Measurements from ENCODE around the gene ARHGAP9.

ARHGAP9 gene

DNA sequence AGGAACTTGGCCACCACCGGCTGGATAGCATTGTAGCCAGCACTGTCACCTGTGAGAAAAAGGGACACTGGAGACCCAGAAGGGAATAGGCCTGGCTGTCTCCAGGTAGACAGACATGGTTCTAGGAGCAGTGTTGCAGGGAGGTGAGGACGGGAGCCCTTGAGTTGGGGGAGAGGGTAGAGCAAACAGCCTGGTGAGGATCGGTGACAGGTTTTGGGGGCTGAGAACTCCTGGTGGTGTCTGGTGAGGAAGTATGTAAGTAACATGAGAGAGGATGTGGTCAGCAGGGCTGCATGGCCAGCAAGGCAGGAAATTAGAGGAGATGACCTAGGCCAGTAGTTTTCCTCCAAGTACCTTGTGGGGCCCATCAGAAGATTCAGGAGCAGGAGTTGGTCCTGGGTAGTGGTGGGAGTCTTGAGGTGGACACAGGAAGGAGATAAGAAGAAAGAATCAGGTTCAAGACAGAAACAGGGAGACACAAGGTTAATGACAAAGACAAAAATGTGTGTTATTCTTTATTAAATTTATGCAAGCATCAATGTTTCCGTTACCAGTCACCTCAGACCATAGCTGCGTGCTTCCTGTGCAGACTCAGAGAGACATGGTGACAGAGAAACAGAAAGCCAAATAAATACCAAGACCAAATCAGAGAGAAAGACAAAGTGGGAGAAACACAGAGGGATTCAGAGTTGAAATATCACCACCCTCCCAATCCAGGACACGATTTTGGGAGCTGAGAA lies at the start of gene ARHGAP9:
TSS of gene ARHGAP9 (minus strand) at position 491 of the 740 bp plus-strand sequence. CDS start at position 31, 460 bp downstream.
- H3K4me3 Mint-ChIP-seq = peak within 1 kb of the TSS; percentile 96
- H3K4me1 Mint-ChIP-seq = peaks cover 65% of the 10 kb centered on the region
- DNase-seq (ENCODE audit: low spot score in 2 of 2) (peak in 1 of 2 donors; percentile 70), ATAC-seq (replicated peaks; ENCODE audit: extremely low read depth, poor library complexity, severe bottlenecking) (peak; percentile 77)
- H3K9me3 Mint-ChIP-seq = no peaks in the 10 kb centered on the region
- H3K27me3 Mint-ChIP-seq = no peaks in the 10 kb centered on the region
- peaks cover 46% of the 10 kb centered on the region for H3K36me3 Mint-ChIP-seq (ENCODE audit: insufficient read depth)
- peak within 1 kb of the TSS; percentile 97 for H3K27ac Mint-ChIP-seq (ENCODE audit: low read depth)

DNA sequence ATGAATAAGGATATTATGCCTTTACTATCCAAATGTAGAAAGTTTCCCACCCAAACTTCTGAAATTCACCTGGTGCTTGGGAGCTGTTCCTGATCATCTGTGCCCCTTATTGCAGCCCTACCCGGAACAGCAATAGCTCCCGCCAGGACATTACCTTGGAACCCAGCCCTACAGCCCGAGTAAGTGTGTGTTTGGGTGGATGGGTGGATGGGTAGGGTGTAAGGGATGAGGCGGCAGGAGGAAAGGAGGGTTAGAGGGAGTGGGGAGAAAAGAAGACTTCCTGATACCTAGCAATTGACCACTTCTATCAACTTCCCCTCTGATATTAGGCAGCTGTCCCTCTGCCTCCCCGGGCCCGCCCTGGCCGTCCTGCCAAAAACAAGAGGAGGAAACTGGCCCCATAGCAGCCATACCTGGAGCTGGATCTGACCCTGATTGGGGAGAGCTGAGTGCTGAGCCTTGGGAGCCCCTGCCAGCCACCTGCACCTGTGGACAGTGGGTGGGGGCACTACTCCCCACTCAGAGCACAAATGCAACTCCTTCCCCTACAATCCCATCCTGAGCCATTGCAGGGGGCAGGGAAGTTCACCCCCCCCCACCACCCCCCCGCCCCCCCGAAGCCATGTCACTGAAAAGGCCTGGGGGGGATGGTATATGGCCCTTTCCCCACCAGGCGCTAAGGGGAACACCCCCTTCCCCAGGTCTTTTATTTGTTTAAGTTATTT lies 49.3 kb upstream of the ARHGAP9 start:
- Mint-ChIP-seq H3K4me3 (no peak overlapping the region), H3K27me3 (no peaks in the 10 kb centered on the region), H3K36me3 (ENCODE audit: insufficient read depth) (peaks cover 49% of the 10 kb centered on the region), H3K4me1 (peaks cover 16% of the 10 kb centered on the region), H3K9me3 (no peaks in the 10 kb centered on the region), H3K27ac (ENCODE audit: low read depth) (peak overlapping the region; percentile 46)
- ATAC-seq (replicated peaks; ENCODE audit: extremely low read depth, poor library complexity, severe bottlenecking) = no peak
- no peak for DNase-seq (ENCODE audit: low spot score in 2 of 2)

DNA sequence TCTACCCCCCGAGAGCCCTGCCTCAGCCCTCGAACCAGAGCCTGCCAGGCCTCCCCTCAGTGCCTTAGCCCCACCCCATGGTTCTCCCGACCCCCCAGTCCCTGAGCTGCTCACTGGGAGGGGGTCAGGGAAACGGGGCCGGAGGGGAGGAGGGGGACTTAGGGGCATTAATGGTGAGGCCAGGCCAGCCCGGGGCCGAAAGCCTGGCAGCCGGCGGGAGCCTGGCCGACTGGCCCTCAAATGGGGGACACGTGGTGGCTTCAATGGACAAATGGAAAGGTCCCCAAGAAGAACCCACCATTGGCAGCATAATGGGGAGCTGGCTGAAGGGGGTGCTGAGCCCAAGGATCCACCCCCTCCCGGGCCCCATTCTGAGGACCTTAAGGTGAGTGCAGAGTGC lies 48.5 kb upstream of the ARHGAP9 start:
- Mint-ChIP-seq H3K9me3 (no peaks in the 10 kb centered on the region), H3K4me1 (peaks cover 24% of the 10 kb centered on the region), H3K4me3 (no peak overlapping the region), H3K27me3 (no peaks in the 10 kb centered on the region), H3K36me3 (ENCODE audit: insufficient read depth) (peaks cover 55% of the 10 kb centered on the region), H3K27ac (ENCODE audit: low read depth) (no peak overlapping the region)
- no peak for DNase-seq (ENCODE audit: low spot score in 2 of 2)
- no peak for ATAC-seq (replicated peaks; ENCODE audit: extremely low read depth, poor library complexity, severe bottlenecking)

GRCh38 chr12:57527184-57527583 lies 47.5 kb upstream of the ARHGAP9 start:
- ATAC-seq (replicated peaks; ENCODE audit: extremely low read depth, poor library complexity, severe bottlenecking) (no peak), DNase-seq (ENCODE audit: low spot score in 2 of 2) (no peak)
- H3K4me1 Mint-ChIP-seq = peaks cover 28% of the 10 kb centered on the region
- H3K4me3 Mint-ChIP-seq = no peak overlapping the region
- peaks cover 51% of the 10 kb centered on the region for H3K36me3 Mint-ChIP-seq (ENCODE audit: insufficient read depth)
- no peaks in the 10 kb centered on the region for H3K9me3 Mint-ChIP-seq
- no peak overlapping the region for H3K27ac Mint-ChIP-seq (ENCODE audit: low read depth)
- no peaks in the 10 kb centered on the region for H3K27me3 Mint-ChIP-seq

GRCh38 chr12:57526477-57527126 lies 46.9 kb upstream of the ARHGAP9 start:
- Mint-ChIP-seq H3K9me3 (no peaks in the 10 kb centered on the region), H3K36me3 (ENCODE audit: insufficient read depth) (peaks cover 51% of the 10 kb centered on the region), H3K27ac (ENCODE audit: low read depth) (peak overlapping the region; percentile 32), H3K27me3 (no peaks in the 10 kb centered on the region), H3K4me3 (no peak overlapping the region), H3K4me1 (peaks cover 34% of the 10 kb centered on the region)
- ATAC-seq (replicated peaks; ENCODE audit: extremely low read depth, poor library complexity, severe bottlenecking) = no peak
- DNase-seq (ENCODE audit: low spot score in 2 of 2) = no peak

- DNase-seq (ENCODE audit: low spot score in 2 of 2) = no peak
- no peak for ATAC-seq (replicated peaks; ENCODE audit: extremely low read depth, poor library complexity, severe bottlenecking)
- Mint-ChIP-seq H3K9me3 (no peaks in the 10 kb centered on the region), H3K4me1 (peaks cover 37% of the 10 kb centered on the region), H3K4me3 (no peak overlapping the region), H3K27me3 (no peaks in the 10 kb centered on the region), H3K27ac (ENCODE audit: low read depth) (no peak overlapping the region), H3K36me3 (ENCODE audit: insufficient read depth) (peaks cover 48% of the 10 kb centered on the region)
Measured at GRCh38 chr12:57525615-57526383, 46.1 kb upstream of the ARHGAP9 start.

- H3K36me3 Mint-ChIP-seq (ENCODE audit: insufficient read depth) = peaks cover 52% of the 10 kb centered on the region
- ATAC-seq (replicated peaks; ENCODE audit: extremely low read depth, poor library complexity, severe bottlenecking) (no peak), DNase-seq (ENCODE audit: low spot score in 2 of 2) (no peak)
- peaks cover 37% of the 10 kb centered on the region for H3K4me1 Mint-ChIP-seq
- no peaks in the 10 kb centered on the region for H3K27me3 Mint-ChIP-seq
- H3K4me3 Mint-ChIP-seq = peak overlapping the region; percentile 98
- peak overlapping the region; percentile 99 for H3K27ac Mint-ChIP-seq (ENCODE audit: low read depth)
- no peaks in the 10 kb centered on the region for H3K9me3 Mint-ChIP-seq
Measured at GRCh38 chr12:57524814-57525614, 45.3 kb upstream of the ARHGAP9 start.

GRCh38 chr12:57523706-57524614 lies 44.3 kb upstream of the ARHGAP9 start:
- Mint-ChIP-seq H3K4me1 (peaks cover 46% of the 10 kb centered on the region), H3K27me3 (no peaks in the 10 kb centered on the region), H3K4me3 (peak overlapping the region; percentile 98), H3K27ac (ENCODE audit: low read depth) (peak overlapping the region; percentile 99), H3K36me3 (ENCODE audit: insufficient read depth) (peaks cover 51% of the 10 kb centered on the region), H3K9me3 (no peaks in the 10 kb centered on the region)
- ATAC-seq (replicated peaks; ENCODE audit: extremely low read depth, poor library complexity, severe bottlenecking) (no peak), DNase-seq (ENCODE audit: low spot score in 2 of 2) (no peak)

- H3K4me1 Mint-ChIP-seq = peaks cover 55% of the 10 kb centered on the region
- H3K27ac Mint-ChIP-seq (ENCODE audit: low read depth) = peak overlapping the region; percentile 99
- no peaks in the 10 kb centered on the region for H3K27me3 Mint-ChIP-seq
- no peaks in the 10 kb centered on the region for H3K9me3 Mint-ChIP-seq
- no peak for ATAC-seq (replicated peaks; ENCODE audit: extremely low read depth, poor library complexity, severe bottlenecking)
- H3K4me3 Mint-ChIP-seq = peak overlapping the region; percentile 98
- peak in 1 of 2 donors; percentile 27 for DNase-seq (ENCODE audit: low spot score in 2 of 2)
- peaks cover 56% of the 10 kb centered on the region for H3K36me3 Mint-ChIP-seq (ENCODE audit: insufficient read depth)
Measured at GRCh38 chr12:57522887-57523705, 43.4 kb upstream of the ARHGAP9 start.

DNA sequence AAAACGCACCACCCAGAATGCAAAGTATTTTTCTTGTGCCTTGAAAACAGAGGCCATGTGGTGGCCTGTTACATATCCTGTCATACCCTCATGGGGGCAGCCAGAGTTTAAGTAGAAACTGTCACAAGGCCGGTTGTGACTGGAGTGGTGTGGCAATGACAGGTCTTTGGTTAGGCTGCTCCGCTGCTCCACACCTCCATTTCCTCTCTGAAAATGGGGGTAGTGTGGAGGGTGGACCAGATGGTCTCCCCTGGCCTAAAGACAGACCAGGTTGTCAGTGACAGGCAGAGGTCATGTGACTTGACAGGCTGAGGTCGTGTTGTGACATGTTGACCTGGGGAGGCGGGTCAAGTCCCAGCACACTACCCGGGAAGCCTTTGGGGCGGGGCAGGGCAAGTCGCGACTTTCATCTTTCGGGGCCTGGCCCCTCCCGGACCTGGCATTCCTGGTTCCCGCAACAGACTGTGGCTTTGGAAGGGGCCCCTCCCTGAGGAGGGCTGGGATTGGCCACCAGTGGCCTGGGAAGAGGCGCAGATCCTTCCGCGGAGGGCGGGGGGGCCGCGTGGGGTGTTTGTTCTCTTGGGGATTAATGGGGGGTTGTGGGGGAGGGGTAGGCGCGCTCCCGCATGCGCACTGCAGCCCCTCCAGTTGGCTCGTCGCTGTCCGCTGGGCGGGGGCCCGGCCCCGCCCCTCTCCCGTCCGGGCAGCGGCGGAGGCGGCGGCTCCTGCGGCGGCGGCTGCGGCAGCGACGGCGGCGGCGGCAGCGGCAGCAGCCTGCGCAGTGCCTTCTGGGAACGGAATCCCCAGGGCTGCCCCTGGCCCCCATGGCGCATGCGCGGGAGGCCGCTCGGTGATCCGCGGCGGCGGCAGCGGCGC lies 42.6 kb upstream of the ARHGAP9 start, which contains the start of gene MBD6:
TSS of gene MBD6 (plus strand) at position 814 of the 876 bp plus-strand sequence. CDS start 1,480 bp downstream, outside the sequence.
- DNase-seq (ENCODE audit: low spot score in 2 of 2) (peak; percentile 83 to 86), ATAC-seq (replicated peaks; ENCODE audit: extremely low read depth, poor library complexity, severe bottlenecking) (peak; percentile 64)
- no peaks in the 10 kb centered on the region for H3K9me3 Mint-ChIP-seq
- no peaks in the 10 kb centered on the region for H3K27me3 Mint-ChIP-seq
- H3K4me1 Mint-ChIP-seq = peaks cover 56% of the 10 kb centered on the region
- H3K4me3 Mint-ChIP-seq = peak within 1 kb of the TSS; percentile 98
- peak within 1 kb of the TSS; percentile 99 for H3K27ac Mint-ChIP-seq (ENCODE audit: low read depth)
- H3K36me3 Mint-ChIP-seq (ENCODE audit: insufficient read depth) = peaks cover 56% of the 10 kb centered on the region

All from central memory CD8-positive, alpha-beta T cell (primary cell).